NOMO-1 treated with dmso at 0.1 percent for 144 hours (cell line): ENCODE measurements around the gene RGL4.

Source experiments
- DNase-seq: peaks from one replicate; lab custom pipeline; 2025; ENCODE audit not compliant: unreplicated experiment; lab: John Stamatoyannopoulos, UW

Gene RGL4

GRCh38 chr22:23697031-23697970 lies 6.5 kb downstream of the RGL4 start:
- no peak for DNase-seq

GRCh38 chr22:23698094-23698493 lies 7.3 kb downstream of the RGL4 start:
- DNase-seq = no peak

GRCh38 chr22:23698673-23699235 lies 7.9 kb downstream of the RGL4 start:
- DNase-seq = no peak

- DNase-seq = no peak
Observed at GRCh38 chr22:23700706-23701105, 9.9 kb downstream of the RGL4 start.

GRCh38 chr22:23704062-23704461 lies 13.2 kb downstream of the RGL4 start:
- no peak for DNase-seq

GRCh38 chr22:23704829-23705228 lies 14.0 kb downstream of the RGL4 start:
- no peak for DNase-seq

GRCh38 chr22:23705358-23705757 lies 14.5 kb downstream of the RGL4 start:
- DNase-seq = no peak

- no peak for DNase-seq
Observed at GRCh38 chr22:23708270-23708669, 17.5 kb downstream of the RGL4 start.

- DNase-seq = no peak
Observed at GRCh38 chr22:23709107-23709506, 18.3 kb downstream of the RGL4 start.

- no peak for DNase-seq
Observed at GRCh38 chr22:23712256-23712655, 21.4 kb downstream of the RGL4 start.

- DNase-seq = no peak
Observed at GRCh38 chr22:23713696-23714595, 23.1 kb downstream of the RGL4 start.

GRCh38 chr22:23714596-23715578 lies 24.1 kb downstream of the RGL4 start:
- DNase-seq = no peak

- no peak for DNase-seq
Observed at GRCh38 chr22:23715806-23716375, 25.1 kb downstream of the RGL4 start.

GRCh38 chr22:23716811-23717801 lies 26.3 kb downstream of the RGL4 start:
- peak; percentile 75 for DNase-seq

- no peak for DNase-seq
Observed at GRCh38 chr22:23718371-23719165, 27.8 kb downstream of the RGL4 start.

GRCh38 chr22:23720855-23721254 lies 30.0 kb downstream of the RGL4 start:
- DNase-seq = no peak

GRCh38 chr22:23722160-23722559 lies 31.3 kb downstream of the RGL4 start:
- no peak for DNase-seq

- no peak for DNase-seq
Observed at GRCh38 chr22:23722724-23723123, 31.9 kb downstream of the RGL4 start.
